ENCODE results near the gene CST9.

GRCh38 chr20:23604306-23604705 lies 1.4 kb downstream of the CST9 start:
- no peak for TF ChIP-seq POLR2A (IDR thresholded peaks at IDR 0.05; ENCODE audit: low read depth, low read length)
- no peak for TF ChIP-seq POLR2AphosphoS5 (IDR thresholded peaks at IDR 0.05; ENCODE audit: insufficient read depth, low read depth, low read length)
- no peak for TF ChIP-seq MAX (IDR thresholded peaks at IDR 0.05; ENCODE audit: insufficient read depth, insufficient read length)
- TF ChIP-seq CTCF (IDR thresholded peaks at IDR 0.05; ENCODE audit: extremely low read depth in 1 of 2, insufficient read depth in 1 of 2, low read depth in 1 of 2, low read length in 2 of 2): no peak
- TF ChIP-seq MYC (IDR thresholded peaks at IDR 0.05; ENCODE audit: low read depth, low read length): no peak

Data from endothelial cell of umbilical vein (primary cell).